ENCODE data around the gene RFX2. TPM values are rescaled to one million over a fixed set of nuclear protein-coding genes. Genes with fewer than 3 reads are reported as not detected.
A peak's percentile ranks its signal among the peaks of the same experiment; 100 is the strongest.

The RFX2 gene
- total RNA-seq, 1 experiment from 2014 or later, result 9.7 TPM

- no peak overlapping the region for H3K27ac ChIP-seq
- no peaks in the 10 kb centered on the region for H3K36me3 ChIP-seq
- H3K27me3 ChIP-seq (replicated peaks), result no peaks in the 10 kb centered on the region
- peaks cover 15% of the 10 kb centered on the region for H3K4me1 ChIP-seq (replicated peaks)
- H3K4me3 ChIP-seq, result no peak overlapping the region
- DNase-seq (ENCODE audit: low read depth in 1 of 2, low spot score in 2 of 2), result no peak
- no peaks in the 10 kb centered on the region for H3K9me3 ChIP-seq (replicated peaks)
Measured at GRCh38 chr19:6099033-6099432, 11.3 kb downstream of the RFX2 start.

DNA sequence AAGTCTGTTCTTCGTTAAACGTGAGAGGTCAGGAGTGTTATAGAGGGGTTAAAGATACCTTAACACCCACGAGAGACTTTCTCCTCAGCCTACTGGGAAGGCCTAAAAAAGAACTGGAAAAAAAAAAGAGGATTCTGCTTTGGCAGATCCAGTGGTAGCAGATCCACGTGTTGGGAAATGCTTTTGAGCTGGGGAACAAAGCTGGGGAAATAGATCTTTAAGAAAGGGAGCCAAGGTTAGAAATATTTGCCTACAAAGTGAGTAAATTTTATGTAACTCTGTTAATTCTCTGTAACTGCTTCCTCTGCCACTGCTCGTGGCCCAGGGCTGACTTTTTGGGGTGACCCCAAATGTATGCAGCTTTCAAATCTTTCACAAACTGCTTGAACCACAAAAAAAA lies 11.7 kb downstream of the RFX2 start:
- Histone ChIP-seq H3K4me3 (no peak overlapping the region), H3K36me3 (no peaks in the 10 kb centered on the region), H3K4me1 (replicated peaks) (peaks cover 11% of the 10 kb centered on the region), H3K27me3 (replicated peaks) (no peaks in the 10 kb centered on the region), H3K27ac (no peak overlapping the region), H3K9me3 (replicated peaks) (no peaks in the 10 kb centered on the region)
- DNase-seq (ENCODE audit: low read depth in 1 of 2, low spot score in 2 of 2), result no peak

GRCh38 chr19:6097911-6098310 lies 12.4 kb downstream of the RFX2 start:
- Histone ChIP-seq H3K36me3 (no peaks in the 10 kb centered on the region), H3K27me3 (replicated peaks) (no peaks in the 10 kb centered on the region), H3K4me3 (no peak overlapping the region), H3K4me1 (replicated peaks) (peaks cover 8% of the 10 kb centered on the region), H3K9me3 (replicated peaks) (no peaks in the 10 kb centered on the region), H3K27ac (no peak overlapping the region)
- DNase-seq (ENCODE audit: low read depth in 1 of 2, low spot score in 2 of 2), result no peak

DNA sequence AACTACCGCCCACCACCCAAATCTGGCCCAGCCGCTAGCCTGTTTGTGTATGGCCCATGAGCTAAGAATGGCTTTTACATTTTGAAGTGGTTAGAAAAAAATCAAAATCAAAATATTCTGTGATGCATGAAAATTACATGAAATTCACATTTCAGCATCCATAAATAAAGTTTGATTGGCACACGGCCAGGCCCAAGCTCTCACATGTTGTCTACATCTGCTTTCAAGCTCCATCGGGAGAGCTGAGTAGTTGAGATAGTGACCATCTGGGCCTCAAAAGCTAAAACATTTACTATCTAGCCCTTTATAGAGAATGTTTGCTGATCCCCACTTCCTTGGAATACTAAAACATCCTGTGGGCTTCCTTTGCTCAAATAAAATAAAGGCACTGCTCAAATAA lies 14.5 kb downstream of the RFX2 start:
- Histone ChIP-seq H3K27me3 (replicated peaks) (no peaks in the 10 kb centered on the region), H3K27ac (no peak overlapping the region), H3K4me3 (no peak overlapping the region), H3K36me3 (no peaks in the 10 kb centered on the region), H3K4me1 (replicated peaks) (peaks cover 26% of the 10 kb centered on the region), H3K9me3 (replicated peaks) (no peaks in the 10 kb centered on the region)
- DNase-seq (ENCODE audit: low read depth in 1 of 2, low spot score in 2 of 2), result no peak

DNA sequence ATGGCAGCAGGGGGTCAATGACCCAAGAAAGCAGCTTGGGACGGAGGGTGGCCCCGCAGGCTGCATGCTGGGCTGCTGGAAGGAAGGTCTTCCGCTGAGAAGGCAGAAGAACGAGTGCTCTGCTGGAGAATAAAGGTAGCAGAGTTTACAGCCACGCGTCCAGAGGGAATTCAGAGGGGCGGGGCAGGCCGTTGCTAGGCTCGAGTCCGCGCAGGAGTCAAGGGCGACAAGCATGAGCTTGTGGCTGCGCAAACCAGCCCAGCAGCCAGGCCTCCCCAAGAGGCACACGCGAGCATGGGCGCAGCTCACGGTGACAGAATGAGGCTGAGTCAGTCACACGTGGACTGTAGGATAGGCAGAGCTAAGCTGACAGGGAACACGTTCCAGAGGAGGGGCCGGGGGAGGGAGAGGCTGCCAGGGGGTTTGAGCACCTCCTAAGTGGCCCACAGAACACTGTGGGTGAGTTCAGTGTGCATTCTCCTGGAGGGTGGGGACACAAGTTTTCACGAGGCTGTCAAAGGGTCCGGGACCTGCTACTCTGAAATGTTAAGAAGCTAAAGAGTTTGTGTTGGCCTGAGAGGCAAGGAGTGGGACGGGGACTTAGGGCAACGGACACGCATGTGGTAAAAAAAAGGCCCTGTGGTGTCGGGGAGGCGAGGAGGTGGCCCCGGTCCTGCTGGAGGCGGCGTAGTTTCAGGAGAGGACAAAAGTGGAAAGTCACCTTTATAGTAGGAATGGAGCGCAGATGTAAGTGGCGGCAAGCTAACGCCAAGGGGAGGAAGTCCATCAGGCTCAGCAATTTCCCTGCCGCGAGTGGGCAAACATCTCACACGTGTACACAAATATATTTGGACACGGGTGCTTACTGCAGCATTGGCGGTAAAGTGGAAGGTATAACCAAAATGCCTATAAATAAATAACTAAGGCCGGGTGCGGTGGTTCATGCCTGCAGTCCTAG lies 17.7 kb downstream of the RFX2 start:
- Histone ChIP-seq H3K9me3 (replicated peaks) (no peaks in the 10 kb centered on the region), H3K27ac (peak overlapping the region; percentile 87), H3K27me3 (replicated peaks) (no peaks in the 10 kb centered on the region)

DNA sequence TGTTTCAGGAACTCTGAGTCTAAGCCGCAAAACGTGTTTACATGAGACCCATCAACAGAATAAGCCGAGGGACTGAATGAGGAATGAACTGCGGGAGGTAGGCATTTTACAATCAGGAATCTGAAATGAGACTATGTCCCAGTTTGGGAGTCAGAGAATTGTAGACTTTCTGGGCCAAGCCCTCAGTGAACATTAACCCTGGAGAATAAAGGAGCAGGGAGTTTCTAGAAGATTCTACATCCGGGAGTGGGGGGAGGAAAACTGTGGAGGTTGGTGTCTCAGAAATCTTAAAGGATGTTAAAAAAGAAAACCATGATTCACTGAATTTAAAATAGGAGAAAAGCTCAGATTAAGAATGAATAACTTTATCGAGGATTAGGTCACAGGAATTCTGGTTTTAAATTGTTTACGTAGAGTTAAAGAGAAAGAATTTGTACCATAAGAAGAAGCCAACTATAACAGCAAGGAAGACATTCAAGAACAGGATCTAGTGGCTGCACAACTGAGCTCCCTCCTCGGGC lies 18.5 kb downstream of the RFX2 start:
- peaks cover 54% of the 10 kb centered on the region for H3K4me1 ChIP-seq (replicated peaks)
- H3K27ac ChIP-seq, result peak overlapping the region; percentile 87
- peak overlapping the region; percentile 18 for H3K4me3 ChIP-seq
- no peaks in the 10 kb centered on the region for H3K36me3 ChIP-seq
- no peaks in the 10 kb centered on the region for H3K9me3 ChIP-seq (replicated peaks)
- no peaks in the 10 kb centered on the region for H3K27me3 ChIP-seq (replicated peaks)
- DNase-seq (ENCODE audit: low read depth in 1 of 2, low spot score in 2 of 2), result peak in 1 of 2 experiments; percentile 79

More for the DNA sequence above, 17.7 kb downstream of the RFX2 start:
- Histone ChIP-seq H3K36me3 (no peaks in the 10 kb centered on the region), H3K4me3 (peak overlapping the region; percentile 18), H3K4me1 (replicated peaks) (peaks cover 46% of the 10 kb centered on the region)
- DNase-seq (ENCODE audit: low read depth in 1 of 2, low spot score in 2 of 2), result peak in 1 of 2 experiments; percentile 91

DNA sequence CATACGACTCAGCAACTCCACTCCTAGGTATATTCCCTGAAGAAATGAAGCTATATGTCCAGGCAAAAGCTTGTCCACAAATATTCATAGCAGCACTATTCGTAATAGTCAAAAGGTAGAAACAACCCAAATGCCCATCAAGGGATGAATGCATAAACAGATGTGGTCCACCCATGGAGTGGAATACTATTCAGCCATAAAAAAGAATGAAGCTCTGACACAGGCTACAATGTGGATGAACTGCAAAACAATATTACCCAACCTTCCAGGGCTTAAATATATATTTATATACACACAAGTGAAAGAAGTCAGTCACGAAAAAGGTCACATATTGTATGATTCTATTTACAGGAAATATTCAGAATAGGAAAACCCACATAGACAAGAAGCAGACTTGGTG lies 19.7 kb downstream of the RFX2 start:
- no peaks in the 10 kb centered on the region for H3K27me3 ChIP-seq (replicated peaks)
- H3K27ac ChIP-seq, result peak overlapping the region; percentile 87
- peaks cover 61% of the 10 kb centered on the region for H3K4me1 ChIP-seq (replicated peaks)
- H3K36me3 ChIP-seq, result no peaks in the 10 kb centered on the region
- H3K9me3 ChIP-seq (replicated peaks), result no peaks in the 10 kb centered on the region
- no peak overlapping the region for H3K4me3 ChIP-seq
- DNase-seq (ENCODE audit: low read depth in 1 of 2, low spot score in 2 of 2), result no peak

DNA sequence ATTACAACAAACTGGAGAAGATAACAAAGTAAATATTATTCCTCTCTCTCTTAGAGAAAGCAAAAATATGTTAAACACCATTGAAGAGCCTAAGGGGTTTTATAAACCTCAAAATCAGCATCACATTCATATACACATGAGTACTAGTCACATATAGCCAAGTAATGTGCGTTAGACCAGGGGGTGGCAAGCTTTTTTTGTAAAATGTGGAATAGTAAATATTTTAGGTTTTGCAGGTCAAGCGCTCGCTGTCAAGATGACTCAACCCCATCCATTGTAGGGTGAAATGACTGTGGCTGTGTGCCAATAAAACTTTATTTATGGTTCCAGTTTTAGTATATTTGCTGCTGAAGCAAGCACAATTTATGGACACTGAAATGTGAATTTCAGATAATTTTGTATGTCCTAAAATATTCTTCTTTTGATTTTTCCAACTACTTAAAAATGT lies 21.7 kb downstream of the RFX2 start:
- peak in 1 of 2 experiments; percentile 62 for DNase-seq (ENCODE audit: low read depth in 1 of 2, low spot score in 2 of 2)

DNA sequence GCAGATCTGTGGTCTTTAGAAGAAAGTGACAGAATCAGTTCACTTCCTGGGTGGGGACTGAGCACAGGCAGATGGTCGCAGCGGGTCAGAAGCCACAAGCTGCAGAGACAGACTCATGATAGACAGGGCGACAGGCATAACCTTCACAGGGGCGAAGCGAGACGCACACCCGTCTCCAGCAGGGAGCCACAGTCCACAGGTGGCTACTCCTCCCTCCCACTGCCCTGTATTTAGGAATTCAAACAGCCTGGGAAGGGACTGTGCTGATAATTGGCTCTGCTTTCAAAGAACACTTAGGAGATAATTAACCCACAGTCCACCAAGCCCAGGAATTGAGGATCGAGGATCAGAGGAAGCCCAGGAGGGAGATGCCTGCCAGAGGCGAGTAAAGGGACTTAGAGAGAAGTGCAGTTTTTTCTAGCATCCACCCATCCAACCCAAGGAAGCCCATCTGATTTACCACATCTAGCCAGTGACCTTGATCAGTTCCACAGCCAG lies 23.2 kb downstream of the RFX2 start:
- H3K36me3 ChIP-seq, result no peaks in the 10 kb centered on the region
- H3K9me3 ChIP-seq (replicated peaks), result no peaks in the 10 kb centered on the region
- H3K27ac ChIP-seq, result 0 out of 2 replicates have a peak overlapping the region, but pooled peaks have one; percentile 6
- H3K4me1 ChIP-seq (replicated peaks), result peaks cover 49% of the 10 kb centered on the region
- H3K27me3 ChIP-seq (replicated peaks), result no peaks in the 10 kb centered on the region
- H3K4me3 ChIP-seq, result no peak overlapping the region
- no peak for DNase-seq (ENCODE audit: low read depth in 1 of 2, low spot score in 2 of 2)

More for the DNA sequence above, 21.7 kb downstream of the RFX2 start:
- Histone ChIP-seq H3K27me3 (replicated peaks) (no peaks in the 10 kb centered on the region), H3K9me3 (replicated peaks) (no peaks in the 10 kb centered on the region), H3K4me3 (peak overlapping the region; percentile 19; the same call in 1 of the 2 replicates), H3K27ac (peak overlapping the region; percentile 73), H3K4me1 (replicated peaks) (peaks cover 61% of the 10 kb centered on the region), H3K36me3 (no peaks in the 10 kb centered on the region)

DNA sequence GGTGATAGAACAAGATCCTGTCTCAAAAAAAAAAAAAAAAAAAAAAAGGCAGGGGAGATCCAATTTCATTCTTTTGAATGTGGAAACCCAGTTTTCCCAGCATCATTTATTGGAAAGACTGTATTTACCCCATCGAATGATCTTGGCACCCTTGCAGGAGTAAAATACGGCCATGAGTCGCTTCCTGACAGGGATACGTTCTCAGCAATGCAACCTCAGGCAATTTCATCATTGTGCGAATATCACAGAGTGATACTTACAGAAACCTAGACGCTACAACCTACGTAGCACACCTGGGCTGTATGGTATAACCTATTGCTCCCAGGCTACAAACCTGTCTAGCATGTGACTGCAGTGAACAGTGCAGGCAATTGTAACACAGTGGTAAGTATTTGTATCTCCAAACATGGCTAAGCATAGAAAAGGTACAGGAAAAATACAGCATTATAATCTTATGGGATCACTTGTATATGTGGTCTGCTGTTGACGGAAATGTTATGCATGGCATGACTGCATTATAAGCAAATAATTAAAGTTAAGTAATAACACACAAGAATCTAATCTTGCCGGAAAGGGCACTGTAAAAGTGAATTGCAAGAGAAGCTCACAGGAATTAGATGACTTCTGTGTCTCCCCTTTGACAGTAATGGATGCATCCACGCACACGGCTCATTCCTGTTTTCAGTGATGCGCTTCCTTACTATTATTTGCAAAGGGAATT lies 24.1 kb downstream of the RFX2 start:
- H3K4me3 ChIP-seq, result no peak overlapping the region
- H3K36me3 ChIP-seq, result no peaks in the 10 kb centered on the region
- H3K4me1 ChIP-seq (replicated peaks), result peaks cover 40% of the 10 kb centered on the region
- H3K27me3 ChIP-seq (replicated peaks), result no peaks in the 10 kb centered on the region
- no peaks in the 10 kb centered on the region for H3K9me3 ChIP-seq (replicated peaks)
- no peak for DNase-seq (ENCODE audit: low read depth in 1 of 2, low spot score in 2 of 2)
- H3K27ac ChIP-seq, result no peak overlapping the region

GRCh38 chr19:6084821-6085220 lies 25.5 kb downstream of the RFX2 start:
- no peak overlapping the region for H3K4me3 ChIP-seq
- H3K27ac ChIP-seq, result no peak overlapping the region
- DNase-seq (ENCODE audit: low read depth in 1 of 2, low spot score in 2 of 2), result no peak
- H3K4me1 ChIP-seq (replicated peaks), result peaks cover 33% of the 10 kb centered on the region
- no peaks in the 10 kb centered on the region for H3K27me3 ChIP-seq (replicated peaks)
- H3K36me3 ChIP-seq, result no peaks in the 10 kb centered on the region
- H3K9me3 ChIP-seq (replicated peaks), result no peaks in the 10 kb centered on the region

DNA sequence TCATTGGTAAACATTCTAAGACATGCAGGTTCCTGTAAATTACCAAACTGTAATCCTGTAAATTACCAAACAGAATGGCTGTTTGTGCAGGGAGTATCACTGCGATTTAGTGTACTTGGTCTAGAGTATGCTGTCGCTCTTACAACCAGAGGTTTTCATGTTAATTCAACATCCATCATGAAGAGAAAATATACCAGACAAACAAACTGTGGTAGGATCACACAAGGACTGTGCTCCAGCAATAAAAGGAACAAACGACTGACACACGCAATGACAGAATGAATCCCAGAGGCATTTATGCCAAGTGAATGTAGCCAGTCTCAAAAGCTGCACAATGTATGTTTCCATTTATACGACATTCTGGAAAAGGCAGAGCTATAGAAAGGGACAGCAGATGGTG lies 31.2 kb downstream of the RFX2 start:
- no peaks in the 10 kb centered on the region for H3K27me3 ChIP-seq (replicated peaks)
- H3K27ac ChIP-seq, result no peak overlapping the region
- DNase-seq (ENCODE audit: low read depth in 1 of 2, low spot score in 2 of 2), result no peak
- no peaks in the 10 kb centered on the region for H3K36me3 ChIP-seq
- H3K4me1 ChIP-seq (replicated peaks), result peaks cover 16% of the 10 kb centered on the region
- no peak overlapping the region for H3K4me3 ChIP-seq
- H3K9me3 ChIP-seq (replicated peaks), result no peaks in the 10 kb centered on the region

- H3K9me3 ChIP-seq (replicated peaks), result no peaks in the 10 kb centered on the region
- no peak overlapping the region for H3K27ac ChIP-seq
- no peaks in the 10 kb centered on the region for H3K36me3 ChIP-seq
- H3K27me3 ChIP-seq (replicated peaks), result no peaks in the 10 kb centered on the region
- peaks cover 16% of the 10 kb centered on the region for H3K4me1 ChIP-seq (replicated peaks)
- DNase-seq (ENCODE audit: low read depth in 1 of 2, low spot score in 2 of 2), result no peak
- H3K4me3 ChIP-seq, result no peak overlapping the region
Measured at GRCh38 chr19:6078068-6078467, 32.2 kb downstream of the RFX2 start.

All from SJSA1 (cell line).